CD4-positive, alpha-beta T cell (primary cell): ENCODE results near the gene SLC39A10. TPM values are rescaled to one million over a fixed set of nuclear protein-coding genes. Genes with fewer than 3 reads are reported as not detected.
"Not testable (repeated sequence)": the region's sequence is repeated elsewhere in the genome, so short reads cannot be mapped to it uniquely, and the experiment has no call there.

Source experiments
- ATAC-seq: fragments of 200-7000 bp; cut with Tn5 transposase; one replicate; pipeline ENCODE4 v1.10.0; 2022; ENCODE audit warnings: mild to moderate bottlenecking; ENCODE audit not compliant: poor library complexity
- CTCF ChIA-PET: fragments of 350-600 bp; sonication (Branson Sonifier 250); formaldehyde crosslinking; loops from one replicate; lab custom pipeline; 2021; ENCODE audit warnings: antibody characterized with exemption, inconsistent platforms; lab: Charles Lee
- POLR2A ChIA-PET: fragments of 350-600 bp; sonication (Branson Sonifier 250); formaldehyde crosslinking; loops from one replicate; lab custom pipeline; 2021; ENCODE audit warnings: antibody characterized with exemption, inconsistent platforms; lab: Charles Lee
- DNase-seq, 14 experiments: peaks; one replicate each; pipeline ENCODE4 v3.0.0-alpha.2; 2013 to 2020; ENCODE audit warnings: mixed read lengths in 2 of 14
- H3K27ac ChIP-seq, 2 donors: one replicate each; pipeline versions ENCODE4 v1.5.1 to v1.7.0; 2013; ENCODE audit warnings: low read length in 2 of 2, low read depth in 1 of 2, mild to moderate bottlenecking in 1 of 2
- H3K27me3 ChIP-seq, 2 experiments: 1 replicate in 1 of 2; 2 replicates in 1 of 2; pipeline versions ENCODE4 v1.6.1 to v1.7.0; 2013; ENCODE audit warnings: low read length in 2 of 2, control low read depth in 1 of 2, mild to moderate bottlenecking in 1 of 2, moderate library complexity in 1 of 2; ENCODE audit not compliant: insufficient read depth in 2 of 2, control insufficient read depth in 1 of 2
- H3K36me3 ChIP-seq: one replicate; pipeline ENCODE4 v1.6.1; 2013; ENCODE audit warnings: low read length, control low read depth; ENCODE audit not compliant: insufficient read depth
- H3K4me1 ChIP-seq: one replicate; pipeline ENCODE4 v1.6.1; 2013; ENCODE audit warnings: low read length, control low read depth; ENCODE audit not compliant: insufficient read depth
- H3K4me3 ChIP-seq: one replicate; pipeline ENCODE4 v1.5.1; 2013; ENCODE audit warnings: mild to moderate bottlenecking, low read length, moderate library complexity
- H3K9me3 ChIP-seq, 2 experiments: 1 replicate in 1 of 2; 2 replicates in 1 of 2; pipeline versions ENCODE4 v1.6.1 to v1.7.0; 2013; ENCODE audit warnings: low read length in 2 of 2, mild to moderate bottlenecking in 2 of 2, control low read depth in 1 of 2, moderate library complexity in 1 of 2; ENCODE audit not compliant: control insufficient read depth in 1 of 2, insufficient read depth in 1 of 2
- H3K27ac Mint-ChIP-seq: one replicate; pipeline ENCODE4 v1.8.0; 2020; ENCODE audit warnings: mixed read lengths
- H3K27me3 Mint-ChIP-seq: one replicate; pipeline ENCODE4 v1.8.0; 2021; ENCODE audit warnings: mixed read lengths
- H3K36me3 Mint-ChIP-seq: one replicate; pipeline ENCODE4 v1.8.0; 2021; ENCODE audit warnings: low read depth, mixed read lengths
- H3K4me1 Mint-ChIP-seq: one replicate; pipeline ENCODE4 v1.8.0; 2021; ENCODE audit warnings: low read depth, mixed read lengths
- H3K4me3 Mint-ChIP-seq: one replicate; pipeline ENCODE4 v1.8.0; 2020; ENCODE audit warnings: mild to moderate bottlenecking, mixed read lengths
- H3K9me3 Mint-ChIP-seq: one replicate; pipeline ENCODE4 v1.8.0; 2020; ENCODE audit warnings: mixed read lengths
- intact Hi-C, 2 experiments: fragments of 100-400 bp; cut with DNase I in 1 of 2; cut with micrococcal nuclease in 1 of 2; formaldehyde crosslinking; loops; one replicate each; pipeline versions ENCODE4 v1.15.1 to v1.9.0; 2023 to 2025; cut with DNase I, micrococcal nuclease
- total RNA-seq, 174 experiments: library from RNA in 2 of 174; stranded (reverse) in 2 of 174; gene quantifications; one replicate each; pipeline ENCODE4 v1.2.3 and lab custom pipeline; 2021 to 2026
- TF ChIP-seq, protein P1 (sequence below): fragments of 200-600 bp; IDR thresholded peaks from one replicate; pipeline ENCODE4 v1.8.0; 2022; ENCODE audit warnings: antibody characterized with exemption, mild to moderate bottlenecking

Gene SLC39A10
- total RNA-seq, 2 experiments from 2014 or later, result 38.2 to 39.4 TPM

DNA sequence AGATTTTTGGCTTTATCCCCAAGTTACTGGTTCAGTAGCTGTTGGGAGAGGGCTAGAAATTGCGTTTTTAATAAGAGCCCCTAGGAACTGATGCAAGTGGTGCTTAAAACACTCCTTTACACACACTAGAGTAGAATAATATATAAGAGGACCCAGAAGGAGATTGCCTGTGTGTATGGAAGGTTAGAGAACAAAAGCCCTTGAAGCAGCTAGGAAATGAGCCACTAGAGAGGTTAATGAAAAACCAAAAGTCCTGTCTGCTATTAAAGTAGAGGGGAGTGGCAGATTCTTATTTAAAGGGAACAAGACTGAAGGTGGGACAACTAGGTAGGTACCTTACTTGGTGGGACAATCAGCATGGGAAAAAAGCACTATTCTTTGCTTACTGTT is 14.4 kb upstream of the SLC39A10 start:
- Histone ChIP-seq H3K4me1 (no peaks in the 10 kb centered on the region), H3K9me3 (no peaks in the 10 kb centered on the region), H3K27me3 (no peaks in the 10 kb centered on the region), H3K27ac (no peak overlapping the region), H3K4me3 (no peak overlapping the region), H3K36me3 (no peaks in the 10 kb centered on the region)
- TF ChIP-seq, protein P1, sequence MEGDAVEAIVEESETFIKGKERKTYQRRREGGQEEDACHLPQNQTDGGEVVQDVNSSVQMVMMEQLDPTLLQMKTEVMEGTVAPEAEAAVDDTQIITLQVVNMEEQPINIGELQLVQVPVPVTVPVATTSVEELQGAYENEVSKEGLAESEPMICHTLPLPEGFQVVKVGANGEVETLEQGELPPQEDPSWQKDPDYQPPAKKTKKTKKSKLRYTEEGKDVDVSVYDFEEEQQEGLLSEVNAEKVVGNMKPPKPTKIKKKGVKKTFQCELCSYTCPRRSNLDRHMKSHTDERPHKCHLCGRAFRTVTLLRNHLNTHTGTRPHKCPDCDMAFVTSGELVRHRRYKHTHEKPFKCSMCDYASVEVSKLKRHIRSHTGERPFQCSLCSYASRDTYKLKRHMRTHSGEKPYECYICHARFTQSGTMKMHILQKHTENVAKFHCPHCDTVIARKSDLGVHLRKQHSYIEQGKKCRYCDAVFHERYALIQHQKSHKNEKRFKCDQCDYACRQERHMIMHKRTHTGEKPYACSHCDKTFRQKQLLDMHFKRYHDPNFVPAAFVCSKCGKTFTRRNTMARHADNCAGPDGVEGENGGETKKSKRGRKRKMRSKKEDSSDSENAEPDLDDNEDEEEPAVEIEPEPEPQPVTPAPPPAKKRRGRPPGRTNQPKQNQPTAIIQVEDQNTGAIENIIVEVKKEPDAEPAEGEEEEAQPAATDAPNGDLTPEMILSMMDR, result no peak
- Mint-ChIP-seq H3K27ac (no peak overlapping the region), H3K36me3 (no peaks in the 10 kb centered on the region), H3K4me1 (peaks cover 5% of the 10 kb centered on the region), H3K9me3 (no peaks in the 10 kb centered on the region), H3K4me3 (no peak overlapping the region), H3K27me3 (no peaks in the 10 kb centered on the region)
- DNase-seq (no peak), ATAC-seq (no peak)
- intact Hi-C loops, result no loop called here
- ChIA-PET POLR2A (interaction anchor here (0.7 kb wide), 1 partner anchor 14 kb away, joined by 3 read pairs; the partner anchor contains the start of gene SLC39A10), CTCF (no interaction called here)

DNA sequence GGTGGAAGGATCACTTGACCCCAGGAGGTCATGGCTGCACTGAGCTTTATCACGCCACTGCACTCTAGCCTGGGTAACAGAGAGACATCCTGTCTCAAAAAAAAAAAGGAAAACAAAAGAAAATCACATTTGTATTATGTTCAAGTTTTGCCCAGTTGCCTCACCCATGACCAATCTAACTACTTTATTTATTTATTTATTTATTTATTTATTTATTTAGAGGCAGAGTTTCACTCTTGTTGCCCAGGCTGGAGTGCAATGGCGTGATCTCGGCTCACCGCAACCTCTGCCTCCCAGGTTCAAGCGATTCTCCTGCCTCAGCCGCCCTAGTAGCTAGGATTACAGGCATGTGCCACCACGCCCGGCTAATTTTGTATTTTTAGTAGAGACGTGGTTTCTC is 12.3 kb upstream of the SLC39A10 start:
- H3K27me3 ChIP-seq, H3K36me3 ChIP-seq, H3K4me3 ChIP-seq, POLR2A ChIA-PET, H3K9me3 ChIP-seq, CTCF ChIA-PET, intact Hi-C loops, H3K36me3 Mint-ChIP-seq, H3K9me3 Mint-ChIP-seq, H3K4me3 Mint-ChIP-seq, ATAC-seq, DNase-seq, H3K27me3 Mint-ChIP-seq, H3K27ac ChIP-seq, H3K4me1 ChIP-seq, H3K27ac Mint-ChIP-seq: not testable (repeated sequence)
- peaks cover 14% of the 10 kb centered on the region for H3K4me1 Mint-ChIP-seq

DNA sequence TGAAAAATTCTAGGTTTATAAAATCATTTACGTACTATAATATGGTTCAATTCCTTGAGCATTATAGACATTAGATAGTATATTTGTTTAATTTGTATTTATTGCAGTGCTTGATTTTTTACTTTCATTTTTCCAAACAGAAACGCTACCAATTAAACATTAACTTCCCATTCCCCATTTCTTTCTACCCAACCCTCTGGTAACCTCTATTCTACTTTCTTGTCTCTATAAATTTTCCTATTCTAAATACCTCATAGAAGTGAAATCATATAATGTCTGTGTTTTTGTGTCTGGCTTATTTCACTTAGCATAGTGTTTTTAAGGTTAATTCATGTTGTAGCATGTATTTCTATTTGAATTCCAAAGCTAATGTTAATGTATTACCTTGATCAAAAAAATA is 11.6 kb upstream of the SLC39A10 start:
- intact Hi-C loops, result no loop called here
- Mint-ChIP-seq H3K36me3 (no peaks in the 10 kb centered on the region), H3K27me3 (no peaks in the 10 kb centered on the region), H3K9me3 (peaks cover 3% of the 10 kb centered on the region), H3K27ac (no peak overlapping the region), H3K4me3 (no peak overlapping the region), H3K4me1 (peaks cover 15% of the 10 kb centered on the region)
- TF ChIP-seq, protein P1, result no peak
- no peak overlapping the region for H3K27ac ChIP-seq
- no peak overlapping the region for H3K4me3 ChIP-seq
- no peaks in the 10 kb centered on the region for H3K27me3 ChIP-seq
- POLR2A ChIA-PET, result interaction anchor here (0.6 to 0.7 kb wide), 2 partner anchors 11 to 190 kb away, joined by 3 to 4 read pairs; partner anchors contain the start of gene SLC39A10
- DNase-seq (no peak), ATAC-seq (no peak)
- CTCF ChIA-PET, result no interaction called here
- H3K9me3 ChIP-seq, result no peaks in the 10 kb centered on the region
- H3K36me3 ChIP-seq, result no peaks in the 10 kb centered on the region
- H3K4me1 ChIP-seq, result peaks cover 3% of the 10 kb centered on the region

DNA sequence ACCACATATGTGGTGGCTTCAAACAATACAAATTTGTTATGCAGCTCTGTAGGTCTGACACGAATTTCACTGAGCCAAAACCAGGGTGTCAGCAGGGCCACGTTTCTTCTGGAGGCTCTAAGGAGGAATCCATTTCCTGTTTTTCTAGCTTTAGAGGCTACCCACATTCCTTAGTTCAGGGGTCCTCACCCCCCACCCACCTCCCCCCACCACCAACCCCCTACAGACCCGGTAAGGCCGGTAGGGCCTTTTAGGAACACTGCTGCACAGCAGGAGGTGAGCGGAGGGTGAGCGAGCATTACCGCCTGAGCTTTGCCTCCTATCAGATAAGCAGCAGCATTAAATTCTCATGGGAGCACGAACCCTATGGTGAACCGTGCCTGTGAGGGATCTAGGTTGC is 10.6 kb upstream of the SLC39A10 start:
- intact Hi-C loops, result loop anchor here in 1 of 2 experiments (2.0 kb wide), 1 partner anchor 16 kb away; no protein-coding TSS in a partner anchor
- Histone ChIP-seq H3K36me3 (no peaks in the 10 kb centered on the region), H3K27ac (no peak overlapping the region), H3K4me1 (peaks cover 3% of the 10 kb centered on the region), H3K9me3 (no peaks in the 10 kb centered on the region), H3K4me3 (no peak overlapping the region), H3K27me3 (no peaks in the 10 kb centered on the region)
- H3K9me3 Mint-ChIP-seq, result peaks cover 3% of the 10 kb centered on the region
- H3K4me3 Mint-ChIP-seq, result no peak overlapping the region
- CTCF ChIA-PET, result no interaction called here
- POLR2A ChIA-PET, result interaction anchor here (1.1 kb wide), 1 partner anchor 11 kb away, joined by 3 read pairs; no protein-coding TSS in a partner anchor
- no peaks in the 10 kb centered on the region for H3K27me3 Mint-ChIP-seq
- no peak for DNase-seq
- ATAC-seq, result no peak
- no peak overlapping the region for H3K27ac Mint-ChIP-seq
- no peaks in the 10 kb centered on the region for H3K36me3 Mint-ChIP-seq
- TF ChIP-seq, protein P1, result no peak
- H3K4me1 Mint-ChIP-seq, result peaks cover 15% of the 10 kb centered on the region
